Stomach (tissue), 4 donors: Measurements from ENCODE around the gene NUP133.

Experiments used
- CTCF ChIP-seq, 7 experiments: fragments of 450-650 bp in 4 of 7; fragments of 200-600 bp in 3 of 7; sonication (generic) in 3 of 7; IDR thresholded peaks; one replicate each; pipeline ENCODE4 v1.5.1; 2016 to 2019; ENCODE audit warnings: antibody characterized with exemption in 7 of 7, control low read depth in 2 of 7, mild to moderate bottlenecking in 1 of 7
- POLR2A ChIP-seq, 4 donors: fragments of 450-650 bp; IDR thresholded peaks; one replicate each; pipeline ENCODE4 v1.6.1; 2016; ENCODE audit warnings: antibody characterized with exemption in 4 of 4, control low read depth in 2 of 4, mild to moderate bottlenecking in 1 of 4, moderate library complexity in 1 of 4
- POLR2AphosphoS5 ChIP-seq, 3 donors: sonication (generic); formaldehyde crosslinking; IDR thresholded peaks; one replicate each; pipeline ENCODE4 v1.6.1; 2016; ENCODE audit warnings: antibody characterized with exemption in 3 of 3

DNA sequence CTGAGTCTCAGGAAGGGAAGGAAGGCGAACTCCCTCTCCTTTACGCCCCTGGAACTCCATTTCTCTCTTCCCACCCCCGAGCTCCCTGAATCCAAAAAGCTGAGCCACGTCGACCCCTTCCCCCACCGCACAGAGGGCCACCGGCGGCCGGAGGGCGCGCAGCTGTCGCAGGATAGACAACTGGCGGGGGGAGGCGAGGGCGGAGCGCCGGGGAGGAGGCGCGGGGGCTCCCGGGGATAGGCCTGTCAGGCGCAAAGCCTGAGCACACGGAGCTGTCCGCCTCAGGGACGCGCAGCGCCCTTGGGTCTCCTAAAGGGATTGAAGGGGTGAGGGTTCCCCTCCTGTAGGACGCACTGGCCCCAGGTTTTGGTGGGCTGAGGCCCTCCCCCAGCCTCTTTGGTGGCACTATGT lies 73.5 kb downstream of the NUP133 start:
- TF ChIP-seq CTCF (IDR thresholded peaks at IDR 0.05) (no peak), POLR2AphosphoS5 (IDR thresholded peaks at IDR 0.05) (no peak), POLR2A (IDR thresholded peaks at IDR 0.05) (no peak)
